Prostate gland (tissue), 2 donors: ENCODE data around the gene CORO2B.

Source experiments
- CTCF ChIP-seq, 4 experiments: fragments of 200-600 bp in 2 of 4; fragments of 450-650 bp in 2 of 4; sonication (generic) in 2 of 4; IDR thresholded peaks; 1 replicate in 3 of 4; 2 replicates in 1 of 4; pipeline ENCODE4 v1.5.1; 2016 to 2019; ENCODE audit warnings: antibody characterized with exemption in 4 of 4, mild to moderate bottlenecking in 2 of 4, moderate library complexity in 2 of 4
- POLR2AphosphoS5 ChIP-seq: sonication (generic); formaldehyde crosslinking; IDR thresholded peaks from one replicate; pipeline ENCODE4 v1.6.1; 2017; ENCODE audit warnings: antibody characterized with exemption

DNA sequence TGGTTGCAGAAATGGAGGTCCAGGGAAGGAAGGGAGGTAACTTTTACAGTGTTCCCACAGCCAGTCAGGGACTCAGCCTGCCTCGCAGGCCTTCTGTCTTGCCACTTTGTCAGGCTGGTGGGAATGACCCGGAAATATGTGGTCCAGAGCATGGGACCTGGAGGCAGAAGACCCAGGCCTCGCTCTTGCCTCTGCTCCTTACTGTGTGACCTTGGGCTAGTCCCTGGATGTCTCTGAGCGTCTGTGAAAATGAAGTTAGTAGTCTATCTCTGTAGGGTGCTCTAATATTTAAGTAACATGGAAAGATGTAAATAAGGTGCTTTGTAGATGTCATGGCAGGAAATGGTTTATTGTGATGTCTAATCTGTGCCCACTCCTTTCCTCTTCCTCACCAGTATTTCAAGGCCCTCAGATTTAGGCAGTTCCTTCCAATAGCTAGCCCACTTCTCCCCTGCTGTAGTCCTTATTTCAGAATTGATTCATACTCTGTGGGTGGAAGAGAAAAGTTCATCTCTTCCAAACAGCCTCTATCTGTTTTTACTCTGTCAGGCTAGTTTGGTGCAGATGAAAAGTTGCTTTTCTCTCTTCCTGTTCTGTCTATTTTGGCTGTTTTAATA, 9.1 kb downstream of the CORO2B start:
- no peak for TF ChIP-seq POLR2AphosphoS5
- no peak for TF ChIP-seq CTCF (IDR thresholded peaks at IDR 0.05)
